CD8-positive, alpha-beta memory T cell (primary cell): ENCODE measurements around the gene DAGLB. TPM values are rescaled to one million over a fixed set of nuclear protein-coding genes. Genes with fewer than 3 reads are reported as not detected.

Experiments used
- CTCF ChIA-PET: fragments of 350-600 bp; sonication (Branson Sonifier 250); formaldehyde crosslinking; loops from one replicate; lab custom pipeline; 2021; ENCODE audit warnings: antibody characterized with exemption; lab: Charles Lee
- POLR2A ChIA-PET: fragments of 350-600 bp; sonication (Branson Sonifier 250); formaldehyde crosslinking; loops from one replicate; lab custom pipeline; 2021; ENCODE audit warnings: antibody characterized with exemption; lab: Charles Lee
- DNase-seq, 5 donors: peaks; one replicate each; pipeline versions ENCODE4 v3.0.0 to v3.0.0-alpha.2; 2020 to 2022; ENCODE audit warnings: mixed read lengths in 1 of 5
- H3K27ac ChIP-seq: one replicate; pipeline ENCODE4 v1.7.0; 2013; ENCODE audit warnings: low read depth, mild to moderate bottlenecking, low read length, moderate library complexity
- H3K27me3 ChIP-seq: 2 replicates; pipeline ENCODE4 v1.7.0; 2013; ENCODE audit warnings: low read length, mild to moderate bottlenecking; ENCODE audit not compliant: insufficient read depth, poor library complexity, severe bottlenecking
- H3K36me3 ChIP-seq: 2 replicates; pipeline ENCODE4 v1.7.0; 2013; ENCODE audit warnings: mild to moderate bottlenecking, low read length, moderate library complexity; ENCODE audit not compliant: insufficient read depth
- H3K4me1 ChIP-seq: 2 replicates; pipeline ENCODE4 v1.7.0; 2013; ENCODE audit warnings: mild to moderate bottlenecking, low read length, moderate library complexity; ENCODE audit not compliant: insufficient read depth
- H3K4me3 ChIP-seq: 2 replicates; pipeline ENCODE4 v1.7.0; 2013; ENCODE audit warnings: mild to moderate bottlenecking, low read length
- H3K9me3 ChIP-seq: 2 replicates; pipeline ENCODE4 v1.7.0; 2013; ENCODE audit warnings: mild to moderate bottlenecking, low read length
- H3K27ac Mint-ChIP-seq, 8 donors: one replicate each; pipeline ENCODE4 v1.8.0; 2020 to 2021; ENCODE audit warnings: mixed read lengths in 8 of 8, mild to moderate bottlenecking in 6 of 8, inconsistent platforms in 3 of 8, moderate library complexity in 3 of 8
- H3K27me3 Mint-ChIP-seq, 2 donors: one replicate each; pipeline ENCODE4 v1.8.0; 2020 to 2021; ENCODE audit warnings: mixed read lengths in 2 of 2, mild to moderate bottlenecking in 1 of 2, moderate library complexity in 1 of 2
- H3K36me3 Mint-ChIP-seq, 3 donors: one replicate each; pipeline ENCODE4 v1.8.0; 2020 to 2021; ENCODE audit warnings: mixed read lengths in 3 of 3, inconsistent platforms in 1 of 3, mild to moderate bottlenecking in 1 of 3
- H3K4me1 Mint-ChIP-seq, 3 donors: one replicate each; pipeline ENCODE4 v1.8.0; 2020 to 2021; ENCODE audit warnings: mixed read lengths in 3 of 3, inconsistent platforms in 1 of 3, mild to moderate bottlenecking in 1 of 3
- H3K4me3 Mint-ChIP-seq, 7 donors: one replicate each; pipeline ENCODE4 v1.8.0; 2020 to 2021; ENCODE audit warnings: mixed read lengths in 7 of 7, mild to moderate bottlenecking in 6 of 7, moderate library complexity in 4 of 7, inconsistent platforms in 2 of 7
- H3K9me3 Mint-ChIP-seq, 5 donors: one replicate each; pipeline ENCODE4 v1.8.0; 2020 to 2022; ENCODE audit warnings: mixed read lengths in 5 of 5, mild to moderate bottlenecking in 3 of 5, moderate library complexity in 2 of 5, inconsistent platforms in 1 of 5
- polyA plus RNA-seq: library from polyadenylated mRNA; unstranded; fragments of 300-500 nt; fragmentation: Illumina TruSeq; gene quantifications from one replicate; pipeline ENCODE4 v1.2.3, GENCODE V29; 2021
- total RNA-seq, 2 experiments: library from RNA; stranded (reverse); gene quantifications; one replicate each; pipeline ENCODE4 v1.2.3, GENCODE V29; 2021

The DAGLB gene
- total and polyA plus RNA-seq, 3 experiments from 2014 or later = 9.7 to 16.4 (median 16.1) TPM

DNA sequence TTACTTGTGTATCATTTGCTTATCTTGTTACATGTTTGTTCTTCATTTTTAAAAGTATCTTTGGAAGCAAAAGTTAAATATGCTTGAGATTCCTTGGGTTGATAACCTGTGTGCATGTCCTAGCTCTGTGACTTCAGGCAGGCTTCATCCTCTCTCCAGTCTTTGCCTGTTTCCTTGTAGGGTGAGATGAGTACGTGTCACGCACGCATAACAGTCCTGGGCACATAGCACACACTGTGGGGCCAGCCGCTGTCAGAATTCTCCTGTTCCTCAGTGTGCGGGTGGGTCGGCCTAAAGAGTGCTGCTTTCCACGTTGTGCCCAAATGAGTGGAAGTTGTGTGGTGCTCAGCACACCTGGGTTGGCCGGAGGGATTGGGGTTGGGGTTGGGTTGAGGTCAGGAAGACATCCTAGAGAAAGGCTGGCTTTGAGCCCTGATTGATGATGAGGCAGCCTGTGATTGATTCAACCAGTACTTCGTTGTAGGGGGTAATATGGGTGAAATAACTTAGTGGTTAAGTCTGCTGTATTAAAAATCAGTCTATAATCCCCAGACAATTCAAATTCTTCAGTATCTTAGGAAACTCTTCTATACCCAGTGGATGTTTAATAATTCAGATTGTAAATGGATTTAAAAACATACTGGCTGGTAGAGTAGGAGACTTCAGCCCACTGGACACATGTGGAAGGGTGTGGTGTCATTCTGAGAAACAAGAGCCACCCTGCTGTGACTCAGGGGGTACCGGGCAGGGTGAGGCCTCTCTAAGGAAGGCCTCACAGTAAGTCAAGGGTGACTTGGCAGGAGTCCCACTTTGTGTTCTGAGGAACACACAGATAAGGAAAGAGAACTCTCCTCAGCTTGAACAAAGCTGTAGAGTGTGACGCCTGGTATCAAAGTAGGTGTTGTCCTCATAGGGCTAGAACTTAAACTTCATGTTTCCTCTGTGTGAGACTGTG, 54.8 kb downstream of the DAGLB start:
- Mint-ChIP-seq H3K36me3 (peaks cover 0 to 69% (median 15%) of the 10 kb centered on the region in 3 donors), H3K27ac (peak overlapping the region; percentile 55 to 90 (median 81)), H3K27me3 (no peaks in the 10 kb centered on the region), H3K9me3 (no peaks in the 10 kb centered on the region), H3K4me3 (peak overlapping the region in 1 of 7 donors; percentile 48), H3K4me1 (peaks cover 42 to 62% (median 50%) of the 10 kb centered on the region in 3 donors)
- Histone ChIP-seq H3K36me3 (peaks cover 10% of the 10 kb centered on the region), H3K27ac (peak overlapping the region; percentile 19), H3K4me1 (peaks cover 20% of the 10 kb centered on the region), H3K9me3 (no peaks in the 10 kb centered on the region), H3K4me3 (no peak overlapping the region), H3K27me3 (no peaks in the 10 kb centered on the region)
- ChIA-PET CTCF (interaction anchor here (1.0 to 1.6 kb wide), 2 partner anchors 16 to 123 kb away, joined by 3 to 6 read pairs; no protein-coding TSS in a partner anchor), POLR2A (no interaction called here)
- no peak for DNase-seq

DNA sequence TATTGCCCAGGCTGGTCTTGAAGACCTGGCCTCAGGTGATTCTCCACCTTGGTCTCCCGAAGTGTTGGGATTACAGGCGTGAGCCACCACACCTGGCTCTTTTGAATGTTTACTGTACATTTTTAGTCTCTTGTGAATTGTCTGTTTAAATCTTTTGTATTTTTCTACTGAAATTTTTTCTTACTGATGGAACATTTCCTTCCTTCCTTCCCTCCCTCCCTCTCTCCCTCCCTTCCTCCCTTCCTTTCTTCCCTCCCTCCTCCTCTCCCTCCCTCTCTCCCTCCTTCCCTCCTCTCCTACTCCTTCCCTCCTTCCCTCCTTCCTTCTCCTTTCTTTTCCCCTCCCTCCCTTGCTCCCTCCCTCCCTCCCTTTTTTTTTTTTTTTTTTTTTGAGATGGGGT, 58.0 kb downstream of the DAGLB start:
- ChIA-PET POLR2A (no interaction called here), CTCF (interaction anchor here (0.7 kb wide), 1 partner anchor 40 kb away, joined by 3 read pairs; no protein-coding TSS in a partner anchor)
- H3K4me1 ChIP-seq = peaks cover 30% of the 10 kb centered on the region
- H3K4me3 ChIP-seq = no peak overlapping the region
- H3K9me3 ChIP-seq = no peaks in the 10 kb centered on the region
- no peaks in the 10 kb centered on the region for H3K27me3 ChIP-seq
- DNase-seq = no peak
- Mint-ChIP-seq H3K36me3 (peaks cover 0 to 64% (median 14%) of the 10 kb centered on the region in 3 donors), H3K4me1 (peaks cover 46 to 66% (median 60%) of the 10 kb centered on the region in 3 donors), H3K4me3 (no peak overlapping the region), H3K9me3 (no peaks in the 10 kb centered on the region), H3K27me3 (no peaks in the 10 kb centered on the region), H3K27ac (no peak overlapping the region)
- no peak overlapping the region for H3K27ac ChIP-seq
- H3K36me3 ChIP-seq = peaks cover 10% of the 10 kb centered on the region

- H3K27ac Mint-ChIP-seq = peak overlapping the region in 2 of 8 donors; percentile 26 to 72
These were observed 59.9 kb downstream of the DAGLB start for GRCh38 chr7:6387734-6388294.

GRCh38 chr7:6386779-6387178, 61.0 kb downstream of the DAGLB start:
- H3K4me1 Mint-ChIP-seq = peaks cover 45 to 66% (median 58%) of the 10 kb centered on the region in 3 donors
- DNase-seq = no peak
- peak overlapping the region in 5 of 8 donors; percentile 7 to 52 (median 43) for H3K27ac Mint-ChIP-seq
- H3K27ac ChIP-seq = no peak overlapping the region
- peaks cover 31% of the 10 kb centered on the region for H3K4me1 ChIP-seq
- ChIA-PET CTCF (no interaction called here), POLR2A (no interaction called here)
- H3K27me3 Mint-ChIP-seq = no peaks in the 10 kb centered on the region
- H3K9me3 Mint-ChIP-seq = no peaks in the 10 kb centered on the region
- no peaks in the 10 kb centered on the region for H3K27me3 ChIP-seq
- peaks cover 6% of the 10 kb centered on the region for H3K36me3 ChIP-seq
- H3K4me3 ChIP-seq = no peak overlapping the region
- H3K9me3 ChIP-seq = no peaks in the 10 kb centered on the region
- peak overlapping the region in 1 of 7 donors; percentile 51 for H3K4me3 Mint-ChIP-seq
- H3K36me3 Mint-ChIP-seq = peaks cover 0 to 44% (median 8%) of the 10 kb centered on the region in 3 donors

More at GRCh38 chr7:6387734-6388294, 59.9 kb downstream of the DAGLB start:
- no peaks in the 10 kb centered on the region for H3K27me3 ChIP-seq
- ChIA-PET POLR2A (no interaction called here), CTCF (no interaction called here)
- H3K4me3 ChIP-seq = no peak overlapping the region
- H3K9me3 ChIP-seq = no peaks in the 10 kb centered on the region
- no peak for DNase-seq
- Mint-ChIP-seq H3K9me3 (no peaks in the 10 kb centered on the region), H3K4me1 (peaks cover 40 to 65% (median 56%) of the 10 kb centered on the region in 3 donors), H3K27me3 (no peaks in the 10 kb centered on the region), H3K36me3 (peaks cover 0 to 53% (median 9%) of the 10 kb centered on the region in 3 donors), H3K4me3 (no peak overlapping the region)
- H3K4me1 ChIP-seq = peaks cover 25% of the 10 kb centered on the region
- peaks cover 10% of the 10 kb centered on the region for H3K36me3 ChIP-seq
- no peak overlapping the region for H3K27ac ChIP-seq

GRCh38 chr7:6385909-6386560, 61.7 kb downstream of the DAGLB start:
- Mint-ChIP-seq H3K4me3 (peak overlapping the region in 1 of 7 donors; percentile 45), H3K36me3 (peaks cover 0 to 38% (median 8%) of the 10 kb centered on the region in 3 donors), H3K4me1 (peaks cover 49 to 66% (median 59%) of the 10 kb centered on the region in 3 donors), H3K27me3 (no peaks in the 10 kb centered on the region), H3K9me3 (no peaks in the 10 kb centered on the region), H3K27ac (peak overlapping the region in 7 of 8 donors; percentile 7 to 82 (median 65))
- Histone ChIP-seq H3K4me3 (no peak overlapping the region), H3K27me3 (no peaks in the 10 kb centered on the region), H3K36me3 (no peaks in the 10 kb centered on the region), H3K27ac (no peak overlapping the region), H3K9me3 (no peaks in the 10 kb centered on the region), H3K4me1 (peaks cover 33% of the 10 kb centered on the region)
- ChIA-PET CTCF (no interaction called here), POLR2A (no interaction called here)
- no peak for DNase-seq

GRCh38 chr7:6385110-6385781, 62.5 kb downstream of the DAGLB start:
- Histone ChIP-seq H3K27me3 (no peaks in the 10 kb centered on the region), H3K36me3 (no peaks in the 10 kb centered on the region), H3K4me3 (no peak overlapping the region), H3K9me3 (no peaks in the 10 kb centered on the region), H3K4me1 (peaks cover 40% of the 10 kb centered on the region), H3K27ac (no peak overlapping the region)
- POLR2A ChIA-PET = no interaction called here
- DNase-seq = no peak
- CTCF ChIA-PET = no interaction called here
- peaks cover 57 to 74% (median 67%) of the 10 kb centered on the region in 3 donors for H3K4me1 Mint-ChIP-seq
- peak overlapping the region in 1 of 7 donors; percentile 36 for H3K4me3 Mint-ChIP-seq
- H3K27ac Mint-ChIP-seq = peak overlapping the region in 6 of 8 donors; percentile 35 to 73 (median 60)
- no peaks in the 10 kb centered on the region for H3K27me3 Mint-ChIP-seq
- no peaks in the 10 kb centered on the region for H3K9me3 Mint-ChIP-seq
- peaks cover 0 to 36% (median 8%) of the 10 kb centered on the region in 3 donors for H3K36me3 Mint-ChIP-seq

- peaks cover 46% of the 10 kb centered on the region for H3K4me1 ChIP-seq
- Mint-ChIP-seq H3K4me1 (peaks cover 64 to 81% (median 73%) of the 10 kb centered on the region in 3 donors), H3K27me3 (no peaks in the 10 kb centered on the region), H3K27ac (peak overlapping the region in 7 of 8 donors; percentile 15 to 68 (median 48)), H3K4me3 (peak overlapping the region in 2 of 7 donors; percentile 9 to 72), H3K36me3 (peaks cover 0 to 39% (median 8%) of the 10 kb centered on the region in 3 donors), H3K9me3 (no peaks in the 10 kb centered on the region)
- H3K27me3 ChIP-seq = no peaks in the 10 kb centered on the region
- H3K4me3 ChIP-seq = no peak overlapping the region
- H3K36me3 ChIP-seq = no peaks in the 10 kb centered on the region
- no peaks in the 10 kb centered on the region for H3K9me3 ChIP-seq
- CTCF ChIA-PET = no interaction called here
- H3K27ac ChIP-seq = no peak overlapping the region
- DNase-seq = no peak
- POLR2A ChIA-PET = no interaction called here
These were observed 63.4 kb downstream of the DAGLB start for GRCh38 chr7:6384327-6384726.
